Astrocyte (in vitro differentiated cells and primary cell): ENCODE data around the gene EPN3. TPM values are rescaled to one million over a fixed set of nuclear protein-coding genes. Genes with fewer than 3 reads are reported as not detected.

ENCODE experiments used
- DNase-seq: peaks from one replicate; pipeline ENCODE4 v3.0.0-alpha.2; 2010; ENCODE audit warnings: low read depth
- FAIRE-seq: peaks from 2 replicates; lab custom pipeline; 2011; peaks lifted over from hg19 to GRCh38; lab: Jason Lieb, UNC
- H2AFZ ChIP-seq: 2 replicates; pipeline ENCODE4 v1.6.0; 2012; ENCODE audit warnings: low read depth, low read length, inconsistent platforms
- H3K27ac ChIP-seq: 2 replicates; pipeline ENCODE4 v1.5.1; 2011; ENCODE audit warnings: low read depth, low read length, inconsistent platforms
- H3K27me3 ChIP-seq: 2 replicates; pipeline ENCODE4 v1.6.0; 2011; ENCODE audit warnings: low read length, inconsistent platforms; ENCODE audit not compliant: insufficient read depth
- H3K36me3 ChIP-seq: 2 replicates; pipeline ENCODE4 v1.5.1; 2011; ENCODE audit warnings: low read length, inconsistent platforms; ENCODE audit not compliant: insufficient read depth
- H3K4me1 ChIP-seq: 2 replicates; pipeline ENCODE4 v1.5.1; 2011; ENCODE audit warnings: low read length, inconsistent platforms; ENCODE audit not compliant: insufficient read depth
- H3K4me2 ChIP-seq: 2 replicates; pipeline ENCODE4 v1.6.0; 2012; ENCODE audit warnings: low read length, inconsistent platforms
- H3K4me3 ChIP-seq: 2 replicates; pipeline ENCODE4 v1.5.1; 2011; ENCODE audit warnings: low read depth, mild to moderate bottlenecking, low read length, inconsistent platforms; ENCODE audit not compliant: insufficient read depth
- H3K79me2 ChIP-seq: 2 replicates; pipeline ENCODE4 v1.6.0; 2012; ENCODE audit warnings: mild to moderate bottlenecking, low read length, inconsistent platforms; ENCODE audit not compliant: insufficient read depth
- H3K9ac ChIP-seq: 2 replicates; pipeline ENCODE4 v1.6.0; 2012; ENCODE audit warnings: mild to moderate bottlenecking, low read length, inconsistent platforms
- H3K9me3 ChIP-seq: 2 replicates; pipeline ENCODE4 v1.5.1; 2012; ENCODE audit warnings: low read depth, mild to moderate bottlenecking, low read length, inconsistent platforms; ENCODE audit not compliant: insufficient read depth
- H4K20me1 ChIP-seq: 2 replicates; pipeline ENCODE4 v1.6.0; 2012; ENCODE audit warnings: low read length, inconsistent platforms; ENCODE audit not compliant: insufficient read depth
- H3K27ac Mint-ChIP-seq: one replicate; pipeline ENCODE4 v1.8.0; 2021; ENCODE audit warnings: mild to moderate bottlenecking, mixed read lengths; ENCODE audit not compliant: unreplicated experiment
- H3K27me3 Mint-ChIP-seq: one replicate; pipeline ENCODE4 v1.8.0; 2021; ENCODE audit warnings: low read depth, mixed read lengths; ENCODE audit not compliant: unreplicated experiment
- H3K36me3 Mint-ChIP-seq: one replicate; pipeline ENCODE4 v1.8.0; 2021; ENCODE audit warnings: low read depth, mixed read lengths; ENCODE audit not compliant: unreplicated experiment
- H3K4me1 Mint-ChIP-seq: one replicate; pipeline ENCODE4 v1.8.0; 2021; ENCODE audit warnings: low read depth, mixed read lengths; ENCODE audit not compliant: unreplicated experiment
- H3K4me3 Mint-ChIP-seq: one replicate; pipeline ENCODE4 v1.8.0; 2021; ENCODE audit warnings: mild to moderate bottlenecking, moderate library complexity, mixed read lengths; ENCODE audit not compliant: unreplicated experiment
- H3K9me3 Mint-ChIP-seq: one replicate; pipeline ENCODE4 v1.8.0; 2021; ENCODE audit warnings: mild to moderate bottlenecking, mixed read lengths; ENCODE audit not compliant: unreplicated experiment
- EZH2 ChIP-seq: IDR thresholded peaks from 2 replicates; pipeline ENCODE4 v1.6.1; 2012; ENCODE audit warnings: mild to moderate bottlenecking, low read length, inconsistent platforms; ENCODE audit not compliant: insufficient read depth
- total RNA-seq: library from RNA; stranded (reverse); gene quantifications from 2 replicates; pipeline ENCODE4 v1.2.1, GENCODE V29; 2021
- TF ChIP-seq, protein P1 (sequence below): IDR thresholded peaks from 2 replicates; pipeline ENCODE4 v1.5.1; 2011; ENCODE audit warnings: low read depth, mild to moderate bottlenecking, inconsistent platforms, low read length, moderate library complexity; ENCODE audit not compliant: insufficient read depth

Gene EPN3
- total RNA-seq, 1 donor from 2014 or later: 1.7 TPM

DNA sequence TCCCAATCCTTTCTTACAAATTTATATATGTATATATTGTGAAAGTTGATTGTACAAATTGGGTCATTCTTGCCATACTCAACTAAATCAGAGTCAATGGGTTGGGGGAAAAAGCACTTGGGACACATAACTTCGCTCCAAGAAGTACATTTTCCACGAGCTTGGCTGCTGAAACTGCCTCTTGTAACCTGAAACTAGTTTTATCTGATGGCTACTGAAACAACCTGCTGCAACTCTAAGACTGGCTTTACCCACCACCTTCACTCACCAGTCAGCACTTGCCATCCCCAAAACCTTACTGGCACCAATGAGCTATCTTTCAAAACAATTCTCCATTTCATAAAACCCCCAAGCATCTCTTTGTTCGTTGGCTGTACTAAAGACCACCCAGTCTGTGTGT lies 38.8 kb upstream of the EPN3 start:
- H3K27ac Mint-ChIP-seq: no peak overlapping the region
- TF ChIP-seq EZH2: no peak
- TF ChIP-seq, protein P1, sequence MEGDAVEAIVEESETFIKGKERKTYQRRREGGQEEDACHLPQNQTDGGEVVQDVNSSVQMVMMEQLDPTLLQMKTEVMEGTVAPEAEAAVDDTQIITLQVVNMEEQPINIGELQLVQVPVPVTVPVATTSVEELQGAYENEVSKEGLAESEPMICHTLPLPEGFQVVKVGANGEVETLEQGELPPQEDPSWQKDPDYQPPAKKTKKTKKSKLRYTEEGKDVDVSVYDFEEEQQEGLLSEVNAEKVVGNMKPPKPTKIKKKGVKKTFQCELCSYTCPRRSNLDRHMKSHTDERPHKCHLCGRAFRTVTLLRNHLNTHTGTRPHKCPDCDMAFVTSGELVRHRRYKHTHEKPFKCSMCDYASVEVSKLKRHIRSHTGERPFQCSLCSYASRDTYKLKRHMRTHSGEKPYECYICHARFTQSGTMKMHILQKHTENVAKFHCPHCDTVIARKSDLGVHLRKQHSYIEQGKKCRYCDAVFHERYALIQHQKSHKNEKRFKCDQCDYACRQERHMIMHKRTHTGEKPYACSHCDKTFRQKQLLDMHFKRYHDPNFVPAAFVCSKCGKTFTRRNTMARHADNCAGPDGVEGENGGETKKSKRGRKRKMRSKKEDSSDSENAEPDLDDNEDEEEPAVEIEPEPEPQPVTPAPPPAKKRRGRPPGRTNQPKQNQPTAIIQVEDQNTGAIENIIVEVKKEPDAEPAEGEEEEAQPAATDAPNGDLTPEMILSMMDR: no peak

DNA sequence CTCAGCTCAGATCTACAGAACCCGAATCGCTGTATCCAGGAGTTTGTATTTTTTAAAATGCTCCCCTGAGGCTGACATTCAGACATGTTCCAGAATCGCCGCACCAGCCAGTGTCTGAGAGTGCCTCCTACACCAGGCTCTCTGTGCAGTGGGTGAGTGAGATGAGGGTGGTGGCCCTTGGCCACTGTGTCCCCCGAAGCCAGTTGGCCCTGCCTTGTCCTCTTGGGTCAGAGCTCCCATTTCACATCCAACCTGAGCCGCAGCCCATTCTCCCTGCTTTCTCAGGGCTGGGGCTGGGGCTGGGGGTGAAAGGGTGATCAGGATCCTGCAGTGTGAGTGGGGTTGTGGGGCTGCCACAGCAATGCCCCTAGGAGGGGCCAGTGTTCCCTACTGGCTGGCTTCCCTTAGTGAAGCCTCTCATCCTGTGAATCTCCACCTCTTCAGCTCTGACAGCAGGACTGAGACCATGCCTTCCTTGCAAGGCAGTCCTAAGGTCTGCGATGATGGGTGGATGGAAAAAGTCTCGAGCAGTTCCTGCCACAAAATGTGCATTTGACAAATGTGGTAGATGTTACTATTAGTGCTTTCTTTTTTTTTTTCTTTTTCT lies 37.2 kb upstream of the EPN3 start:
- no peaks in the 10 kb centered on the region for H3K27me3 ChIP-seq
- H3K4me3 ChIP-seq: no peak overlapping the region
- Mint-ChIP-seq H3K4me3 (no peak overlapping the region), H3K9me3 (no peaks in the 10 kb centered on the region), H3K27me3 (peaks cover 6% of the 10 kb centered on the region), H3K27ac (no peak overlapping the region), H3K36me3 (no peaks in the 10 kb centered on the region), H3K4me1 (no peaks in the 10 kb centered on the region)
- FAIRE-seq: no peak
- H3K36me3 ChIP-seq: no peaks in the 10 kb centered on the region
- no peak for DNase-seq
- no peaks in the 10 kb centered on the region for H3K4me1 ChIP-seq
- H4K20me1 ChIP-seq: no peaks in the 10 kb centered on the region
- H3K4me2 ChIP-seq: no peak overlapping the region
- no peaks in the 10 kb centered on the region for H3K9me3 ChIP-seq
- TF ChIP-seq, protein P1: no peak
- TF ChIP-seq EZH2: no peak
- no peak overlapping the region for H3K9ac ChIP-seq
- no peak overlapping the region for H2AFZ ChIP-seq
- H3K27ac ChIP-seq: no peak overlapping the region
- no peaks in the 10 kb centered on the region for H3K79me2 ChIP-seq

More for the DNA sequence above, 38.8 kb upstream of the EPN3 start:
- Histone ChIP-seq H4K20me1 (no peaks in the 10 kb centered on the region), H3K4me3 (no peak overlapping the region), H3K9me3 (no peaks in the 10 kb centered on the region), H3K4me1 (no peaks in the 10 kb centered on the region), H3K27ac (no peak overlapping the region), H3K79me2 (no peaks in the 10 kb centered on the region), H3K36me3 (no peaks in the 10 kb centered on the region), H2AFZ (no peak overlapping the region), H3K9ac (no peak overlapping the region), H3K4me2 (no peak overlapping the region), H3K27me3 (no peaks in the 10 kb centered on the region)
- Mint-ChIP-seq H3K4me3 (no peak overlapping the region), H3K27me3 (peaks cover 6% of the 10 kb centered on the region), H3K4me1 (no peaks in the 10 kb centered on the region), H3K9me3 (no peaks in the 10 kb centered on the region), H3K36me3 (peaks cover under 1% of the 10 kb centered on the region)
- FAIRE-seq (no peak), DNase-seq (no peak)

DNA sequence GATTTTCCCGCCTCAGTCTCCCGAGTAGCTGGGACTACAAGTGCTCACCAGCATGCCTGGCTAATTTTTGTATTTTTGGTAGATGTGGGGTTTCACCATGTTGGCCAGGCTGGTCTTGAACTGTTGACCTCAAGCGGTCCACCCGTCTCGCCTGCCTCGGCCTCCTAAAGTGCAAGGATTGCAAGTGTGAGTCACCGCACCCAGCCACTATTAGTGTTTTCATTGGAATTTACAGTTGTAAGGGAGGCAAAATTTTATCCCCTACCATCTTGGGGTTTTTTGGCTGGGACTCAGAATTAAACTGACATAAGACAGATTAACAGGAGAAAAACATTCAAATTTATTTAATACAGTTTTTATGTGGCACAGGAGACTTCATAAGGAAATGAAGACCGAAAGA lies 36.6 kb upstream of the EPN3 start:
- DNase-seq: peak; percentile 59
- Mint-ChIP-seq H3K36me3 (no peaks in the 10 kb centered on the region), H3K4me1 (no peaks in the 10 kb centered on the region), H3K9me3 (no peaks in the 10 kb centered on the region), H3K27me3 (peaks cover 6% of the 10 kb centered on the region), H3K4me3 (no peak overlapping the region), H3K27ac (no peak overlapping the region)
- Histone ChIP-seq H3K27me3 (no peaks in the 10 kb centered on the region), H4K20me1 (no peaks in the 10 kb centered on the region), H3K9me3 (no peaks in the 10 kb centered on the region), H3K4me2 (no peak overlapping the region), H3K36me3 (no peaks in the 10 kb centered on the region), H3K4me3 (no peak overlapping the region), H2AFZ (no peak overlapping the region), H3K4me1 (no peaks in the 10 kb centered on the region), H3K79me2 (no peaks in the 10 kb centered on the region), H3K9ac (no peak overlapping the region), H3K27ac (no peak overlapping the region)
- no peak for FAIRE-seq
- no peak for TF ChIP-seq EZH2
- TF ChIP-seq, protein P1: no peak
